Measurements from ENCODE around the gene GPC5.

GPC5 gene

DNA sequence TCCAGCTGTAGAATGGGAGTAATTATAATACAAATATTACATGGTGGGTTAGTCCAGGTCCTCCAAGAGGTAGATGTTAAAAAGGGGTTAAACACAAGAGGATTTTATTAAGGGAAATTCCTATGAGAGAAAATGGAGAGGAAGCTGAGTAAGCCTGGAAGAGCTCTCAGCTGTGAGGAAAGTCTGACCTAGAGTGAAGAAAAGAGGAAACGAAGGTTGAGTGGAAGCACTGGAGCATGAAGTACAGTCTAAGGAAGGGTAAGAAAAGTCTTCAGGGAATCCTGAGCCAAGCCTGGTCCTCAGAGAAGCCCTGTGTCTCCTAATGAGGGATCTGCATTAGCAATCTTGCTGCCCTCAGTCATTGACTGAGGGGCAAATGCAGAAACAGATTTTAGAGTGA, 506.2 kb downstream of the GPC5 start:
- H3K4me3 ChIP-seq (ENCODE audit: low read depth, low read length), result no peak overlapping the region
- peak; percentile 2 for DNase-seq (ENCODE audit: low read depth)
- TF ChIP-seq, protein P1, sequence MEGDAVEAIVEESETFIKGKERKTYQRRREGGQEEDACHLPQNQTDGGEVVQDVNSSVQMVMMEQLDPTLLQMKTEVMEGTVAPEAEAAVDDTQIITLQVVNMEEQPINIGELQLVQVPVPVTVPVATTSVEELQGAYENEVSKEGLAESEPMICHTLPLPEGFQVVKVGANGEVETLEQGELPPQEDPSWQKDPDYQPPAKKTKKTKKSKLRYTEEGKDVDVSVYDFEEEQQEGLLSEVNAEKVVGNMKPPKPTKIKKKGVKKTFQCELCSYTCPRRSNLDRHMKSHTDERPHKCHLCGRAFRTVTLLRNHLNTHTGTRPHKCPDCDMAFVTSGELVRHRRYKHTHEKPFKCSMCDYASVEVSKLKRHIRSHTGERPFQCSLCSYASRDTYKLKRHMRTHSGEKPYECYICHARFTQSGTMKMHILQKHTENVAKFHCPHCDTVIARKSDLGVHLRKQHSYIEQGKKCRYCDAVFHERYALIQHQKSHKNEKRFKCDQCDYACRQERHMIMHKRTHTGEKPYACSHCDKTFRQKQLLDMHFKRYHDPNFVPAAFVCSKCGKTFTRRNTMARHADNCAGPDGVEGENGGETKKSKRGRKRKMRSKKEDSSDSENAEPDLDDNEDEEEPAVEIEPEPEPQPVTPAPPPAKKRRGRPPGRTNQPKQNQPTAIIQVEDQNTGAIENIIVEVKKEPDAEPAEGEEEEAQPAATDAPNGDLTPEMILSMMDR (conservative IDR thresholded peaks at IDR 0.05; ENCODE audit: low read depth, low read length), result no peak

DNA sequence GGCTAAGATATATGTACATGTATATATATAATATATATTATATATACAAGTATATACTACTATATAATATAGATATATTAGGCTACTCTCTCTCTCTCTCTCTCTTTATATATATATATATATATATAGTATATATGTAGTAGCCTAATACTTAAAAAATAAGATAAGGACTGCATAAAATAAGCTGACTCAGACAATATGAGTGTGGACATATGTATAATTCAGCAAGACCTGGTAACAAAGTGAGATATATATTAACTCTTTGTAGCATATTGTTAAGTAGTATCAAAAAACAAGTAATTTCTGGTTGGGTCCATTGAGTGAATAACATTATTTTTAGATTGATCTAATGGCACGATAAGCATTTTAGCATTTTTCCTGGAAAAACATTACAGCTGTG, 509.0 kb downstream of the GPC5 start:
- TF ChIP-seq, protein P1 (conservative IDR thresholded peaks at IDR 0.05; ENCODE audit: low read depth, low read length), result no peak
- no peak for DNase-seq (ENCODE audit: low read depth)
- no peak overlapping the region for H3K4me3 ChIP-seq (ENCODE audit: low read depth, low read length)

DNA sequence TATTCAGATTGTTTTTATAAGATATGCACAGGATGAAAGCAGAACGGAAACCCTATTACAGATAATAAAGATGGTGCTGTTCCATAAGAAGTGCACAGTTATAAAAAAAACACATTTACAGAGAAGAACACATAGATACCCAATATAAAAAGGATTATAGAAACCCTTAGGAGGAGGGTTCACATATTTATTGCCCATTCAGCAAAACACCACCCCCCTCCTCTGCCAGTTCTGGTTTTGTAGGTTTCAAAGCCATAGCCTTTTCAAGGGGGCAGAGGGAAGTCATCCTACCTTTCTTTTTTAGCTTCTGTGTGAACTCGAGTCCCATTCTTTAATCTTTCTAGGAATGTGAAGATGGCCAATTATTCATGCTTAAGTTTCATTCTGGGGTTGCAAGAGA, 511.2 kb downstream of the GPC5 start:
- DNase-seq (ENCODE audit: low read depth), result no peak
- H3K4me3 ChIP-seq (ENCODE audit: low read depth, low read length), result no peak overlapping the region
- TF ChIP-seq, protein P1 (conservative IDR thresholded peaks at IDR 0.05; ENCODE audit: low read depth, low read length), result no peak

DNA sequence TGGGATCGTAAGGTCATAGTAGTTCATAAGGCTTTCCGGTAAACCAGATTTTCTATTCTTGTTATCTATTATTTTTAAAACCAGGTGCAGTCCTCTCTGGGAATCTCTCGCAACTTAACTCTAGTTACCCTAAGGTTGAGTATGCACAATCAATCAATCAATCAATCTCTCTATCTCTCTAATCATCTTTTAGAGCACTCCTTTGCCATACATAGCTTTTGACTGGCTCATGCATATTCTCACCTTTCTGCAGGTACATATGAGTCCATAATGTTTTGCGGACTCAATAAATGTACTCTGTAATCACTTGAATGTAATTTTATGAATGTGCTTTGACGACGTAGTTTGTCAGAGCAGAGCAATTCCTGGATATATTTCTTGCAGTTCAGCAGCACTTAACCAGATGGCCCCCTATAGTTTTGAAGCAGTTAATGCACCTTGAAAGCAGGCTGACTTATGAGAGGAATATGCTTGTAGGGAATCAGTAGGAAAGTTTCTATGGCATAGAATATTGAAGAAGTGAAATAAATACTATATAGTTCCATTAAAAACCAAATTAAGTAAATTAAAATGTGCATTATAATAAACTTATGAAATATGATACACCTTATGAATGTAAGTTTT, 524.7 kb downstream of the GPC5 start:
- TF ChIP-seq, protein P1 (conservative IDR thresholded peaks at IDR 0.05; ENCODE audit: low read depth, low read length), result no peak
- H3K4me3 ChIP-seq (ENCODE audit: low read depth, low read length), result no peak overlapping the region
- DNase-seq (ENCODE audit: low read depth), result peak; percentile 11

DNA sequence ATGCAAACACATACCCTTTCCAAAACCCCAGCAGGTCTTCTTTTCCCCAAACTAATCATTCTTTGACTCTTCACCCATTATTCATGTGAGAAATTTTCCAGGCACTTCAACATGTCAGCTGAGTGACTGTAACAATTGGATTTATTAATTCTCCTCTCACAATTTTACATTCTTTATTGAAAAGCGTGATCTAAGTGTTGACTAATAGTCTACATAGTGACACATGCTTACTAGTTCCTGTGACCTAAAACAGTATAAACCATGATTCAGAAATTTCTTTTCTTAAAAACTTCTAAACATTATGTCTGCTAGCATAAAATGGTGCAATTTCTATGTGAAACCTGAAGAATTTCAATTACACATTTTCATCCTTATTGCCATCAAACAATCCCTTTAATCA, 532.3 kb downstream of the GPC5 start:
- no peak for DNase-seq (ENCODE audit: low read depth)
- H3K4me3 ChIP-seq (ENCODE audit: low read depth, low read length), result no peak overlapping the region
- TF ChIP-seq, protein P1 (conservative IDR thresholded peaks at IDR 0.05; ENCODE audit: low read depth, low read length), result no peak

DNA sequence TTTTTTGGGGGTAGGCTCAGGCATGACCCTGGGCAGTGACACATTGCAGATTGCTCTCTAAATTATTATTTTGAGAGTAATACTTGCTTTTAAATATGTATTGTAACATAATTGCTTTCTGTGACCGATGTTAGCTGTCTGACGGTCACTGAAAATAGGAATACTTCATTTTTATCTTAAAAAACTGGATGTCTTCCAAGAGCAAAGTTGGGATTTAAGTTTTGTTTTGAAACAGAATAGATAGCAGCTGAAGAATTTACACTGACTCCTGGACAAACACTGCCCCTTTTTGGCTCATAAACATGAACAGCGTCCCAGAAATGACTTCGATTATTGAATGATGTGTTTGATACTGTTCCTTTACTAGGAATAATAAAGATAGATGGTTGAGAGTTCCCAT, 535.9 kb downstream of the GPC5 start:
- no peak overlapping the region for H3K4me3 ChIP-seq (ENCODE audit: low read depth, low read length)
- TF ChIP-seq, protein P1 (conservative IDR thresholded peaks at IDR 0.05; ENCODE audit: low read depth, low read length), result no peak
- DNase-seq (ENCODE audit: low read depth), result peak; percentile 9

DNA sequence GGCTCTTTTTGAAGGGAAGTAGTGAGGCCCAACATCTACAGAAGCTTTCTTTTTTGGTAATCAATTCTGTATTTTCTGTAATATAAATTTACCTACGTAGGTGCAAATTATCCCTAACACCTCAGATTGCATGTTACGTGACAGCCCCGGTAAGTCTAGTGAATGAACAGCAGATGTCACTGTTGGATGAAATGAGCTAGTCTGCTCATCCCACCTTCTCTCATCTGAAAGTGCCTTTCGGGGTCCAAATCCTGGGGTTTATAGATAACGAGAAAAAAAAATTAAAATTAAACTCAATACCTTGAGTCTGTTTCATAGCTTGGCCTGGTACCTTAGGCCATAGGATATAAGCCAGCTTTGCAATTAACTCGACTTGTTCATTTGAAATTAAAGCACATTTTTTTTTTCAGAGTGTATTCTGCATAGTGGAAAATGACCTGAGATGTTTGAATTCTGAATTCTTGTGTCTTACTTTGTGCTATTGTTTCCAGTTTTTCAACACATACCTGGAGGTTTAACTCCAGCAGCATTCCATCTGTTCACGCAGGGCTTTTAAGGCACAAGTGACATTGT, 548.2 kb downstream of the GPC5 start:
- H3K4me3 ChIP-seq (ENCODE audit: low read depth, low read length), result no peak overlapping the region
- TF ChIP-seq, protein P1 (conservative IDR thresholded peaks at IDR 0.05; ENCODE audit: low read depth, low read length), result peak; percentile 76
- DNase-seq (ENCODE audit: low read depth), result peak; percentile 62

Data from choroid plexus epithelial cell (primary cell).